ENCODE measurements around the gene DEFB131A.
"Not testable (repeated sequence)": the region's sequence is repeated elsewhere in the genome, so short reads cannot be mapped to it uniquely, and the experiment has no call there.

The DEFB131A gene, protein sequence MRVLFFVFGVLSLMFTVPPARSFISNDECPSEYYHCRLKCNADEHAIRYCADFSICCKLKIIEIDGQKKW

DNA sequence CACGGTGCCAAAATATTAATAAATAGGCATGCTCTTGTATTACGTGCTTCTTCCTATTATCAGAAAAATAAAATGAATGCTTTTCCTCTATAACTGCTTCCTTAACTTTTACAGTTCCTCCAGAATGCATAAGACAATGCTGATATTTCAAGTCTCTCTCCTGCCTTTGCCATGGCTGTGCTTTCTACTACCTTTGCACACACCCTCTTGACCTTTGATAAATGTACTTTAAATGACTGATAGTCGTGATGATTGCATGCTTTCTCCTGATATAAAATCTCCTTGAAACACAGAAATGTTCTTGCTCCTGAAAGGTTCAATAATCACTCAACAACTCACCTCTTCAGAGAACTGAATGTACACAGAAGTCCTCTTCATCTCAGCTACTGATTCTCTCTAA, at the start of gene DEFB131A:
Gene DEFB131A (plus strand): TSS at position 301 of the 400 bp plus-strand sequence. CDS start 120 bp downstream, outside the sequence.
- not testable (repeated sequence) for DNase-seq

DNA sequence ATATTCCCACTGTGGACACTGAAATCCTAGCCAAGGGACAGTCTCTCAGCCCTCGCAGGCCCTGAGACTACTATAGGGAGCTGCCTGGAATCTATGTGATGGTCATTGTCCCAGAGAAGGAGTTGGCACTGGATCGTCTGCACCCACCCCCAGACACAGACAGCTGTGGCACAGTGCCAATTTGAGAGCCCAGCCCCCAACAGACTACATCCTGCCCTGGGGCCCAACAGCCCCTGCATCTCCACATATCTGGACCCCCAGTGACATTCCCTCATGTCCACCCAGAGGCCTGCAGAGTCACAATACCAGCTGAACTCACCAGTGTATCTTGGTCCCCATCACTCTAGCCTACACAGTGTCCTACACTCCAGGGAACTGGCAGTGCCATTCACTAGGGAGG, 38.4 kb upstream of the DEFB131A start:
- not testable (repeated sequence) for DNase-seq

DNA sequence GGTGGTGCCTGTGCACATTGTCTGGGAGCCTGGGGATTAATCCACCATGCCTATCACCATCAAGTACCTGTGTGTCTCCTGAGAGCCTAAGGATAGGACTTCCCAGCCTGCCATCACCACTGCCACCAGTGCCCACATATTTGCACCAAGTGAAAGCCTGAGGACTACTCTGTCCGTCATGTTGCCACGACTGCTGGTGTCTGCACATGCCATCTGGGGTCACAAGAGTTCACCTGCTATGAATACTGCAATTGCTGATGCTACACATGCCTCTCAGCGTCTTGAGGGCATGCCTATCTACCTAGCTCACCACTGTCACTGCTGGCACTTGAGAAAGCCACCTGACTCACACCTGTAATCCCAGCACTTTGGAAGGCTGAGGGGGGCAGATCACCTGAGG, 37.7 kb upstream of the DEFB131A start:
- not testable (repeated sequence) for DNase-seq

DNA sequence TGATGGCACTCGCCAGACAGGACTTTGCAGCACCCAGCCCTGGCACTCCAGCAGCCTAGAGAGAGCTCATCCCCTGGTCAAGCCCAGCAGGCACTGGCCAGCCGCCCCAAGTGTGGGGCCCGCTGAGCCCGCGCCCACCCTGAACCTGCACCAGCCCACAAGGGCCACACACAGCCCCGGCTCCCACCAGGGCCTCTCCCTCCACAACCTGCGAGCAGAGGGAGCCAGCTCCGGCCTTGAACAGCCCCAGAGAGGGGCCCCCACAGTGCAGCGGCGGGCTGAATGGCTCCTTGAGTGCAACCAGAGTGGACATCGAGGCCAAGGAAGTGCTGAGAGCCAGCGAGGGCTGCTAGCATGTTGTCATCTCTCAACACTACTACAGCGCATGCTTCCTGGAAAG, 34.4 kb upstream of the DEFB131A start:
- DNase-seq, result no peak

DNA sequence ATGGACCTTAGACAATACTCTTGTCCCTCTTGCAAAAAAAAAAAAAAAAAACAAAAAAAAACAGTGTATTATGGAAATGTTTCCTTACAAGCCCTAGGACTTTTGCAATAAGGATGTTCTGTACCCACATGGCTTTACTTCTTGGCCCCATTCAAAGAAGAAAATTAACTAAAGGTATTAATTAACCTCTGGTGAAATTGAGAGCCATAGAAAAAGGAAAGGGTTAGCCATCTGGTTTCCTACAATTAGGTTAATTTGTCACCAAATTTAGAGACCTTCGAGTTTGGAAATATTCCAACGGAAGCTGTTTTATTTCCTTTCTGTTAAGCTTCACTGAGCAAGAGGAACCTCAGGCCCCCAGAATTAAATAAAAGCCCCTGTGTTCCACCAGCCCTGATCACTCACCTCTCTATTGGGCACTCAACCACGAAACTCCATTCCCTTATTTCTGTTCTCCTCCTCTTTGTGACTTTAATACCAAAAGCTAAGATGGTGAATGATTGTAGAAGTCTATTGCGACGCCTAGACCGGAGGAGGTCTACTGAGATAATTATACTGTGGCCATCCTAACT, 22.2 kb upstream of the DEFB131A start:
- DNase-seq, result not testable (repeated sequence)

DNA sequence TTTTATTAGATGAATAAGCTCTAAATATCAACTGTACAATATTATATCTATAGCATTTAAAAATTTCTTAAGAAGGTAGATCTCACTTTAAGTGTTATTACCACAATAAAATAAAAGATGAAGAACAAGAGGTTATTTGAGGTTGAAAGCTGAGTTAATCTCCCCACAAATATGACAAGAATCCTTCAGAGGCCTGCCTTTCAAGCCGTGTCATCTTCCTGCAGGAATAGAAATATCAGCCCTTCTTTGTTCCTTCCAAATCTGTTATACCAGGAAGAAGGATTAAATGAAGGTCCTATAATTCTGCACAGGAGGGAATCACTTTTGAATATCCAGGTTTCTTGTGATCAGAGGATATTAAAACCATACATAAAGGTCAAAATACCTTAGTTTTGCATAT, 18.3 kb upstream of the DEFB131A start:
- DNase-seq, result not testable (repeated sequence)

DNA sequence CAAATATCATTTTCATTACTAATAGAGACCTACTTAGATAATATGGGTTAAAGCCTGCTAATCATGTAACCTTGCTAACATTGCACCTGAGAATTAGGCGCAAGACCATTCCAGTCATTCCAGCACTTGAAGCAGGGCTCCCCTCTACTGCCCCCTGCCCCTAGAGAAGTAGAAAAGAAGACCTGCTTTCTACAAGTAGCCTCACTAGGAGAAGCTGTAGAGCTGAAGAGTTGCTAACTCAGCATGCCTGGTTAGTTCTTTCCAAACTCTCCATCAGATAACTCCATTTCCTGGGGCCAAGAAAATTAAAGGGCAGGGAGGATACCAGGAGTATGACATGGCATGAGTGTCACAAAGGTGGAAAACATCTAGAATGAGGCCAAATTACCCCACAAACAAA, 14.2 kb upstream of the DEFB131A start:
- not testable (repeated sequence) for DNase-seq

DNA sequence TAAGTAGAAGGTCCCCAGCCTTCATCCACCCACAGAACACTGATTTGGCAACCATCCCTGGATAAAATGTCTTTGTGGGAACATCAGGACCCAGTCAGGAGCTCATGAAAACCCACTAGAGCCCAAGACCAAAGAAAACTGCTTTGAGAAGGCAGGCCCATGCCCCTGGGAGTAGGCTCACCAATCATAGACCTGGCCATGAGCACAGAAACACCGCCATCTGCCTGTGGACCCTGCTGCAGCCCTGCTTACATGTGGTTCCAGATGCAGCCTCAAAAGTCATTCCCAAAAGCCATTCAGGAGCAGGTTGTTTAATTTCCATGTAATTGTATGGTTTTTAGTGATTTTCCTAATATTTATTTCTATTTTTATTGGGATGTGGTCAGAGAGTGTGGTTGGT, 10.9 kb upstream of the DEFB131A start:
- not testable (repeated sequence) for DNase-seq

DNA sequence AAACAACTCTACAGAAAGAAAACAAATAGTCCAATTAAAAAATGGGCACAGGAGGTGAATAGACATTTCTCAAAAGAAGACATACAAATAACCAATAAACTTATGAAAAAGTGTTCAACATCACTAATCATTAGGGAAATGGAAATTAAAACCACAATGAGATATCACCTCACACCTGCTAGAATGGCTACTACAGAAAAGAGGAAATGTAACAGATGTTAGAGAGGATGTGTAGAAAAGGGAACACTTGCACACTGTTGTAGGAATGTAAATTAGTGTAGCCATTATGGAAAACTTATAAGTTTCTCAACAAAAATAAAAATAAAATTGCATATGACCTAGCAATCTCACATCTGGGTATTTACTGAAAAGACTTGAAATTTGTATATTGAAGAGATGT, 7.5 kb upstream of the DEFB131A start:
- DNase-seq, result not testable (repeated sequence)

DNA sequence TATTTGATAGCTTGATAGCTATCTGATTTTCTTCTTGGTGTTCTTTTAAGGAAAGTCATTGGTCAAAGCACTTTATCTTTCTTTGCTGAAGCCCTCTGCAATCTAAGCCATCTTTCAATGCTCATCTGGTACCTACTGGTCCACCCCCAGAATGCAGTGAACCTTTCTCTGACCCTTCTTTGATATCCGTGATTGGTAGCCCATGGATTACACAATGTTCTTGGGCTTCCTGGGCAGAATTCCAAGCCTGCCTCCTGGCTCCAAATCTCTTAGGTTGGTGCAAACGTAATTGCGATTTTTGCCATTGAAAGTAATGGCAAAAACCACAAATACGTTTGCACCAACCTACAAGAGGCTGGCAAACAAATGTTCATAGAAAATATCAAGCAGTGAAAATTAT, 1.9 kb upstream of the DEFB131A start:
- not testable (repeated sequence) for DNase-seq

DNA sequence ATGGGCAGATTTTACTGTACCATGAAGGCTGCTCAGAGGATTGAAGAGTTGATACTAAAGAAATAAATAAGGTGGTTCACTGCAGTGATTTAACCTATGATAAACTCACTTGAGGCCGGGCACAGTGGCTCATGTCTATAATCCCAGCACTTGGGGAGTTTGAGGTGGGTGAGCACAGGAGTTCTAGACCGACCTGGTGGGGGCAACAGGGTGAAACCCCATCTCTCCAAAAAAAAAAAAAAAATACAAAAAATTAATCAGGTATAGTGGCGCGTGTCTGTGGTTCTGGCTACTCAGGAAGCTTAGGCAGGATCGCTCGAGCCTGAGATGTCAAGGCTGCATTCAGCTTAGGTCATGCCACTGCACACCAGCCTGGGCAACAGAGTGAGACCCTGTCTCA, 467 bp downstream of the DEFB131A start:
- not testable (repeated sequence) for DNase-seq

DNA sequence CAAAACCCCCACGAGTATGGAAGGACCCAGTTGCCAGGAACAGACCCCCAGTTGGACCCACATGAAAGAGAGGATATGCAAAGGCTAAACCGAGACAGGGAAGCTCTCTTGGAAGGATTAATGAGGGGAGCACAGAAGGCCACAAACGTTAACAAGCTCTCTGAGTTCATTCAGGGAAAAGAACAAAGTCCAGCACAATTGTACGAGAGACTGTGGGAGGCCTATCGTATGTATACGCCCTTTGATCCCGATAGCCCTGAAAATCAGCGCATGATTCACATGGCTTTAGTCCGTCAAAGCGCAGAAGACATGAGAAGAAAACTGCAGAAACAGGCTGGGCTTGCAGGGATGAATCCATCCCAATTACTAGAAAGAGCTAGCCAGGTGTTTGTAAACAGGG, 8.0 kb downstream of the DEFB131A start:
- not testable (repeated sequence) for DNase-seq

DNA sequence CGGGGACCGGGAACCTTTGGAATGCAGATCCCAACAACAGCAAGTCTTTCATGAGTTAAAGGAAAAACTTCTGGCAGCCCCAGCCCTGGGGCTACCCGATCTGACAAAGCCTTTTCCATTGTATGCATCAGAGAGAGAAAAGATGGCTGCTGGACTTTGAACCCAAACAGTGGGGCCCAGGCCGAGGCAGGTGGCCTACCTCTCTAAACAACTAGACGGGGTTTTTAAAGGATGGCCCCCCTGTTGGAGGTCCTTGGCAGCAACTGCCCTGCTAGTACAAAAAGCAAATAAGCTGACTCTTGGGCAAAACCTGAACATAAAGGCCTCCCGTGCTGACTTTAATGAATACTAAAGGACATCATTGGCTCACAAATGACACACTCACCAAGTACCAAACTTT, 10.1 kb downstream of the DEFB131A start:
- not testable (repeated sequence) for DNase-seq

DNA sequence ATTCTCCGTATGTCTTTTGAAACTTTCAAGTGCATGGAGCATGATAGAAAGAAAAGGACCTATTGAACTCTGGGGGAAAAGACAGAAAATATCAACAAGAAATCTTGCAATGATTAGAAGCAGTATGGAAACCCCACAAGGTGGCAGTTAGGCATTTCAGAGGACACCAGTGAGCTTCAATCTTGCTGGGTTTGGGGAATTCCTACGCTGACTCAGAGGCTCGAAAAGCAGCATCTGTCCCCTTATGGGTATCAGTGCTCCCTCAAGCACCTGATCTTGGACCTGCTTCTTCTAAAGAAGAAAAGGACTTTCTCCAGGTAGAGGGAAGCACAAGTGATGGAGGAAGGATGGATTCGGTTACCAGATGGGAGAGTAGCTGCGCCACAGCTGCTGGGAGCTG, 10.8 kb downstream of the DEFB131A start:
- DNase-seq, result not testable (repeated sequence)

DNA sequence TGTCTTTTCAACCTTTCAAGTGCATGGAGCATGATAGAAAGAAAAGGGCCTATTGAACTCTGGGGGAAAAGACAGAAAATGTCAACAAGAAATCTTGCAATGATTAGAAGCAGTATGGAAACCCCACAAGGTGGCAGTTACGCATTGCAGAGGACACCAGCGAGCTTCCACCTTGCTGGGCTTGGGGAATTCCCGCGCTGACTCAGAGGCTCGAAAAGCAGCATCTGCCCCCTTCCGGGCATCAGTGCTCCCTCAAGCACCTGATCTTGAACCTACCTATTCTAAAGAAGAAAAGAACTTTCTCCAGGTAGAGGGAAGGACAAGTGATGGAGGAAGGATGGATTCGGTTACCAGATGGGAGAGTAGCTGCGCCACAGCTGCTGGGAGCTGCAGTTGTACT, 35.3 kb downstream of the DEFB131A start:
- not testable (repeated sequence) for DNase-seq

DNA sequence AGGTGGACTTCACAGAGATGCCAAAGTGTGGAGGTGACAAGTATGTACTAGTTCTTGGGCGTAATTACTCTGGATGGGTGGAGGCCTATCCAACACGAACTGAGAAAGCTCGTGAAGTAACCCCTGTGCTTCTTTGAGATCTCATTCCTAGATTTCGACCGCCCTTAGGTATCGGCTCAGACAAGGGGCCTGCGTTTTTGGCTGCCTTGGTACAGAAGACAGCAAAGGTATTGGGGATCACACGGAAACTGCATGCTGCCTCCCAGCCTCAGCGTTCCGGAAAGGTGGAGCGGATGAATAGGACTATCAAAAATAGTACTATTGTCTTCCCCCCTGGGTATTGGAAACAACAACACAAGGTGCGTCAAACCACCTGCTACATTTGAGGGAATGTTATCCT, 35.9 kb downstream of the DEFB131A start:
- not testable (repeated sequence) for DNase-seq

DNA sequence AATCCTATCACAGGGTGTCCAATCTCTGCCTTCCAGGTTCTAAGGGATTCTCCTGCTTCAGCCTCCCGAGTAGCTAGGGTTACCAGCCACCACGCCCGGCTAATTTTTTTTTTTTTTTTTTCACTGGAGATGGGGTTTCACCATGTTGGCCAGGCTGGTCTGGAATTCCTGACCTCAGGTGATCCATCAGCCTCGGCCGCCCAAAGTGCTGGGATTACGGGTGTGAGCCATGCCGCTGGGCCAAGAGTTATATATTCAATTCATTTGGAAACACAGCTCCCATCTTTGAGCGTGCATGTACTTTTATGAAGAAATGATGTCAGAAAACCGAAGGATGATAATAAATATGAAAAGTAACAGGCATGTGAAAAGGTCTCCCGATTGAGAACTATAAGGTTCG, 38.7 kb downstream of the DEFB131A start:
- DNase-seq, result not testable (repeated sequence)

DNA sequence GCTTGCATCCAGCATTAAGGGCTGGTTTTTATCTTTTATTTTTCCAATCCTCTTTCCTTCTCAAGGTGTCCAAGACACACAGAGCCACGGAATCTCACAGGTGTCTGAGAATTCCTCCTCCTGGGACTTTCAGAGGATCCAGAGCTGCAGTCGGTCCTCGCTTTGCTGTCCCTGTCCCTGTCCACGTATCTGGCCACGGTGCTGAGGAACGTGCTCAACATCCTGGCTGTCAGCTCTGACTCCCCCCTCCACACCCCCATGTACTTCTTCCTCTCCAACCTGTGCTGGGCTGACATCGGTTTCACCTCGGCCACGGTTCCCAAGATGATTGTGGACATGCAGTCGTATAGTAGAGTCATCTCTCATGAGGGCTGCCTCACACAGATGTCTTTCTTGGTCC, 39.5 kb downstream of the DEFB131A start:
- not testable (repeated sequence) for DNase-seq

DNA sequence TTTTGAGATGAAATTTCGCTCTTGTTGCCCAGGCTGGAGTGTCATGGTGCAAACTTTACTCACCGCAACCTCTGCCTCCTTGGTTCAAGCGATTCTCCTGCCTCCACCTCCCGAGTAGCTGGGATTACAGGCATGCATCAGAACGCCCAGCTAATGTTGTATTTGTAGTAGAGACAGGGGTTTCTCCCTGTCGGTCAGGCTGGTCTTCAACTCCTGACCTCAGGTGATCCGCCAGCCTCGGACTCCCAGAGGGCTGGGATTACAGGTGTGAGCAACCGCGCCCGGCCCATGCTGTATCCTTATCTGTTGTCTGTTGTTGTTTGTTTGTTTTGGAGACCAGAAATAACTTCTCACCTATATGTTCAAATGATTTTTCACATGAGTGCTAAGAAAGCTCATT, 42.7 kb downstream of the DEFB131A start:
- not testable (repeated sequence) for DNase-seq

DNA sequence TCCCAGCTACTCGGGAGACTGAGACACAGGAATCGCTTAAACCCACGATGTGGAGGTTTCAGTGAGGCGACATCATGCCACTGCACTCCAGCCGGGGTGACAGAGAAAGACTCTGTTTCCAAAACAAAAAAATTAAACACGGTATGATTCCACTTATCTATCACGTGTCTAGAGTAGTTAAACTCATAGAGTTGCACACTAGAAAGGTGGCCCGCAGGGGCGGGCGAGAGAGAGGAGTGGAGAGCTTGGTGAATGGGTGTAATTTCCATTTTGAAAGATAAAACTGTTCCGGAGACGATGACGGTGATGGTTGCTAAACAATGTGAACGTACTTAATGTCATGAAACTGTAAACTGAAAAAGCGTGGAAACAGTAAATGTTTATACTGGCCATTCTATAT, 44.6 kb downstream of the DEFB131A start:
- DNase-seq, result not testable (repeated sequence)

DNA sequence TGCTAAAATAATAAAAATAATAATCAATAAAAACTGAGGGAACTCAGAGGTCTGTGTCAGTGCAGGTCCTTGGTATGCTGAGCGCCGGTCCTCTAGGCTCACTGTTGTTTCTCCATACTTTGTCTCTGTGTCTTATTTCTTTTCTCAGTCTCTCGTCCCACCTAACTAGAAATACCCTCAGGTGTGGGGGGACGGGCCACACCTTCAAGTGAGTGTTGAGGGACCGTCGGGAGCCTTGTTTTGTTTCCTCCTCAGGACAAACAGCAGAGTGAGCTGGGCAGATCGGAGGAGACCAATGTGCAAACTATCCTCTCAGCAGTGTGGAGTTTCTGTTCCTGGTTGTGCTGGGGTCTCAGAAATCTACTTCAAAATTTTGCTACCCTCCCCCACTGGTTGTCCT, 46.3 kb downstream of the DEFB131A start:
- not testable (repeated sequence) for DNase-seq

DNA sequence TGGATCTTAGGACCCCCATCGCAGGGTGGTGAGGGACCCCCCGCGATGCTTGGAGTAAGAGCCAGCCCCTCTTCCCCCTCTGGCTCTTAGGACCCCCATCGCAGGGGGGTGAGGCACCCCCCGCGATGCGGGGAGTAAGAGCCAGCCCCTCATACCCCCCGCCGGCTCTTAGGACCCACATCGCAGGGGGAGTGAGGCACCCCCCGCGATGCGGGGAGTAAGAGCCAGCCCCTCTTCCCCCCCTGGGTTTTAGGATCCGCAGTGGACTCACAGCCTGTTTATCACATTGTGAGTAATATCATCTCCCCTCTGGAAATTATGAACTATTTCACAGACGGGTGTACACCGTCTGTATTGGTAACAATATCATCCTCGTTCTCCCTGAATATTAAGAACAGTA, 46.8 kb downstream of the DEFB131A start:
- not testable (repeated sequence) for DNase-seq

DNA sequence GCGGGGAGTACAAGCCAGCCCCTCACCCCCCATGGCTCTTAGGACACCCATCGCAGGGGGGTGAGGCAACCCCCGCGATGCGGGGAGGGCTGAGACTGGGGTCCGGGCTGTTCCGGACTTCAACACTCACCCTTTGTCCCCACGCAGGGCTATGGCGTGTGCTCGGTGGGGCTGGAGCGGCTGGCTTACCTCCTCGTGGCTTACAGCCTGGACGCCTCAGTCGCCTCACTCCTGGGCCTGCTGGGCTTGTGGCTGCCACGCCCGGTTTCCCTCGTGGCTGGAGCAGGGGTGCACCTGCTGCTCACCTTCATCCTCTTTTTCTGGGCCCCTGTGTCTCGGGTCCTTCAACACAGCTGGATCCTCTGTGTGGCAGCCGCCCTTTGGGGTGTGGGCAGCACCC, 49.4 kb downstream of the DEFB131A start:
- DNase-seq, result not testable (repeated sequence)

DNA sequence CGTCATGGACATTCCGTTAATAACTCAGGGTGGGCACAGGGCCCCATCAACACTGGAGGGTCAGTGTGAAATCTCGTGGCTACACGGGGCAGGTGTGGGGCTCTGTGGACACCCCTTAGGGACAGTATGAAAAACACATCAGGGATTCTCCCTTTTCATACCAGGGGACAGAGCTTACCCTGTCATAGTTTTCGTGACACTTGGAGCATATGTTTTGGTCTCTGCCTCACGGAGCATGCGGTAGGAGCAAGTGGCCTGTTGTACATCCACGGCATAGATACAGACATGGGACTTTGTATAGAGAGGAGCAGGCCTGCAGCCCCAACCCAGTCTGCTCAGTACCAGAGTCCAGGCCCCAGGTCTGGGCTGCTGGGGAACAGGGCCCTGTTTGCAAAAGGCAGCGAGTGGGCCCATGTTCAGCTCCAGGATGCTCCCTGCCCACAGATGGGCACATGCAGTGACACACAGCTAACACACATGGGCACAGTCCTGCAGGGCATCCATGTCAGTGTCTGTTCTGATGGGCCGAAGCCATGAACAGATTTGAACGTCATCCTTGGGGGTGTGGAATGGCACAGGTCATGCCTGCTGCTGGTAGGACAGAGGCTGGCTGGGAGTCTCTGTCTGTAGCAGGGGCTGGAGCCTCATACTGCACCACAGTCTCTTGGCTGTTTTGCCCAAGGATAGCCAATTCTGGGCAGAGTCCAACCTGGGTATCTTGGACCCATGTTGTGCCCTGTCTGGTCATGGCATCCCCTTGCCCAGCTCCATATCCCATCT, 50.2 kb downstream of the DEFB131A start:
- DNase-seq, result not testable (repeated sequence)
